Anterior cingulate cortex (tissue), 58 donors: ENCODE results near the gene SNCG.
"Not testable (repeated sequence)": the region's sequence is repeated elsewhere in the genome, so short reads cannot be mapped to it uniquely, and the experiment has no call there.

Experiments used
- DNase-seq, 58 donors: peaks; one replicate each; lab custom pipeline; 2025; lab: John Stamatoyannopoulos, UW

SNCG gene

DNA sequence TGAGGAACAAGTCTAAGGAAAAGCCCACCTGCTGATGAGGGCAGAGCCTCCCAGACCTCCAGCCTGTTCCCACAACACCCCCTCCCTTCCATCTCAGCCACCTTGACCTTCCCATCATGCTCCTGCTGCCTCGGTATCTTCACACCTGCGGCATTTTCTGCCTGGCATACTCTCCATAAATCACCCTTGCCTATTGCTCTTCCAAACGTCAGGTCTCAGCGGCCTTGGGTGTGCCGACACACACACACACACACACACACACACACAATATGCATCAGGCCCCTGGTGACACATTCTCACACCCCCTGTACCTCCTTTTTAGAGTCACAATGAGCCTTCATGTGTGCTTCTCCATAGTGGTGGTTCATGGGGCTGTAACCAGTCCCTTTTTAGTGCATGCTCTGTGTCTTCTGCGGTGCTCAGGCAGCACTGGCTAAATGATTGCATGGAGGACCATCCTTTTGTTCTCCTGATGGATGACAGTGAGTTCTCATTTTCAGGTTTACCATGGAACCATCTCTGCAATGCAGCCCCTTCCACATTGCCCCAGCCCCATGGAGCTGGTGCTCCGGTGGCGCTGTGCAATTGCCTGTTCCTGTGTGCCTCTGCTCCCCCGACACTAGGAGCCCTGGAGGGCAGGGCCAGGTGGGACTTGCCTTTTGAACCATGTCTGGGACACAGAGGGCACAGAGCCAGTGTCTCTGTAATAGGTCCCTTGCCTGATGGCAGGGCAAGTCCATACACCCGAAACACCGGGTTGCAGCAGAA, 14.4 kb downstream of the SNCG start:
- DNase-seq, result no peak

DNA sequence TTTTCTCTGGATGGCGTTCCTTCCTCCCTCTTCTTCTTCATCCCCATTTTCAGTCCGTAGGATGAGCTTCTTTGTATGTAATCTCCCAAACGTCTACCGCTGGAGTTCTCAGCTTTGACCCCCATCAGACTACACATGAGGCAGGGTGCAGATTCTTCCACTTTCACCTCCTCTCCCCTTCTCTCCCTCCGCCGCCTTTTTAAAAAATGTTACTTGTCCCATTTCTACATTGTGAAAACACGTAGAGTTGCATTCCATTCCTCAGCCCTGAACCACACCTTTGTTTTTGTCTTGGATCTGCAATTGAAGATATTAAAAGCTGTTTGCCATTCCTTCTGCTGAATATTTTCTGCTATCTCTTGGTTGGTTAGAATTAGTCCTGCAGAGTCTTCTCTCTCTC, 16.1 kb downstream of the SNCG start:
- DNase-seq, result no peak

DNA sequence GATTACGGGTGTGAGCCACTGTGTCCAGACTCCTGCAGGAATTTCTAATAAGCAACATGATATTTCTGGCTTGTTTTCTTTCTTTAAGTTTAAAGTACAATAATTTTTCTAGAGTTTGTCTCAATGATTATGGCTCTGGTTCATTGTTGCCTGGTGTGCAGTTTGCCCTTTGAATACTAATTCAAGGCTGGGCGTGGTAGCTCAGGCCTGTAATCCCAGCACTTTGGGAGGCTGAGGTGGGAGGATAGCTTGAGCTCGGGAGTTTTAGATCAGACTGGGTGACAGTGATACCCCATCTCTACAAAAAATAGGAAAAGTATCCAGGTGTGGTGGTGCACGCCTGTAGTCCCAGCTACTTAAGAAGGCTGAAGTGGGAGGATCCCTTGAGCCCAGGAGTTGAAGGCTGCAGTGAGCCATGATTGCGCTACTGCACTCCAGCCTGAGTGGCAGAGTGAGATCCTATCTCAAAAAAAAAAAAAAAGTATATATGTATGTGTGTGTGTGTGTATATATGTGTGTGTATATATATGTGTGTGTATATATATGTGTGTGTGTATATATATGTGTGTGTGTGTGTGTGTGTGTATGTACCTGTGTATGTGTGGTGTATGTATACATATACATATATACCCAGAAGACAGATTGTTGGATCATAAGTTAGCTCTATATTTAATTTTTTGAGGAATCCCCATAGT, 18.1 kb downstream of the SNCG start:
- no peak for DNase-seq

DNA sequence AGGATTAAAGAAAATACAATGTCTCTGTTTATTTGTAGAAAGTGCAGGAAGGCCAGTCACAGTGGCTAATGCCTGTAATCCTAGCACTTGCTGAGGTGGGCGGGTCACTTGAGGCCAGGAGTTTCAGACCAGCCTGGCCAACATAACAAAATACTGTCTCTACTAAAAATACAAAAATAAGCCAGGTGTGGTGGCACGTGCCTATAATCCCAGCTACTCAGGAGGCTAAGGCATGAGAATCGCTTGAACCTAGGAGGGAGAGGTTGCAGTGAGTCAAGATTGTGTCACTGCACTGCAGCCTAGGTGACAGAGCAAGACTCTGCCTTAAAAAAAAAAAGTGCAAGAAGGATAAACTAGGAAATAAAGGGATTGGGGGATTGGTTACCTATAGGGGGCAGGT, 20.1 kb downstream of the SNCG start:
- DNase-seq, result not testable (repeated sequence)

DNA sequence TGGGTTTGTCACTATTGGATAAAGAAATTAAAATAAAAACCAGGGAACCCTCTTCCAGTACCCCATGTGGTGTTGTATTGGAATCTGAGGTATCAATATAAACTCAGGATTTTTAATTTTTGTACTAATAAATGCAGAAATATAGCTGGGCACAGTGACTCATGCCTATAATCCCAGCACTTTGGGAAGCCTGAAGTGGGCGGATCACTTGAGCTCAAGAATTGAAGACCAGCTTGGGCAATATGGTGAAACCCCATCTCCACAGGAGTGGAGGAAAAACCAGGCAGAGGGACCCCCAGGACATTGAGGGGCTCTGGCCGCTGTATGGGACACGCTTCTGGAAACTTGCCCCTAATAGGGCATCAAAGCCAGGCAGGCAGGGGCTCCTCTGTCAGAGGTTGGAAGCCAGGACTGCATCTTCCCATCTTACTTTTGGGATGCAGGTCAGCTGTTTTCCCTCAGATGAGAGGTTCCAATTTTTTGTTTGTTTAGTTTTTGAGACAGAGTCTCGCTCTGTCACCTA, 21.0 kb downstream of the SNCG start:
- DNase-seq, result no peak

DNA sequence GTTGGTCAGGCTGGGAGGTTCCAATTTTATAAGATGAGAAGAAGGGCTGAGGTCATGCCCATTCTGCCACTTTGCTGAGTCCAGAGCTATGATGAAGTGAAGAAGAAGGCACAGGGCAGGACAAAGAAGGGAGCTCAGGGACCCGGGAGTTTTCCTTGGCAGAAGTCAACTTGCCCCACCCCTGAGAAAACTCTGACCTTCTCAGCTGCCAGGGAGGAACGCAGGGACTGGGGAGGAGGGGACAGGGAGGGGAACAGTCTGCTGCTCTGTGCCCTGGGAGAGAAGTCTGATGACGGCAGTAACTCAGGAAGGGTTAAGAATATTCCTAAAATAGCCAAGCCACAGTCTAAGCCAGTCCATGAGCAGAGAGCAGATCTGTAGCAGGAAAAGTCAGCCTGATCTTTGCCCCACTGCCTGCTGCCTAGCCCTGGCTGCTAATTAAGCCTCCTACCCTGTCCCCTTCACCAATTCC, 21.6 kb downstream of the SNCG start:
- DNase-seq, result no peak

DNA sequence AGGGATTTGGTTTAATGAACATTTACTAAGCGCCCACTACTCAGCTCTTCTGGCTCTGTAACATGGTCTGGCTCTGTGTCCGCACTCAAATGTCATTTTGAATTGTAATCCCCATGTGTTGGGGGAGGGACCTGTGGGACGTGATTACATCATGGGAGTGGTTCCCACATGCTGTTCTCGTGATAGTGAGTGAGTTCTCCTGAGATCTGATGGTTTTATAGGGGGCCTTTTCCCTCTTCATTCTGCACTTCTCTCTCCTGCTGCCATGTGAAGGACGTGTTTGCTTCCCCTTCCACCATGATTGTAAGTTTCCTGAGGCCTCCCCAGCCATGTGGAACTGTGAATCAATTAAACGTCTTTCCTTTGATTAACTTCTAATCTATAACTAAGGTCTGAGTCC, 22.6 kb downstream of the SNCG start:
- not testable (repeated sequence) for DNase-seq

DNA sequence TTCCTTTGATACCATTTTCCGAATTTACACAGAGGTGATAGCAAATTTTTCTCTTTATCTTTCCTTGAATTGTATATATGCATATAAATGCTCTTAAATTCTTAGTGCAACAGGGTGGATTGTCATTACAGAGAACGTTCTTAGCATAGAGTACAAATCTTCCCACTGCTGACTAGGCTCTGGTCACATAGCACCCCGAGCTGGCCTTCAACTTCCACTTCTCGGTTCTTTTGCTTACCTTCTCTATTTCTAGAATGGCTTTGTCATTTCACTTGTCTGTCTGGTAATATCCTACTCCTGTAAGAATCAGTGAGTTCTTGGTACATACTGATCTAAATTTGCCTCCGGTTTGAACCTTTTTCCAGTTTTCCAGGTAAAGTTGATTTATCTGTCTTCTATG, 23.3 kb downstream of the SNCG start:
- DNase-seq, result no peak

DNA sequence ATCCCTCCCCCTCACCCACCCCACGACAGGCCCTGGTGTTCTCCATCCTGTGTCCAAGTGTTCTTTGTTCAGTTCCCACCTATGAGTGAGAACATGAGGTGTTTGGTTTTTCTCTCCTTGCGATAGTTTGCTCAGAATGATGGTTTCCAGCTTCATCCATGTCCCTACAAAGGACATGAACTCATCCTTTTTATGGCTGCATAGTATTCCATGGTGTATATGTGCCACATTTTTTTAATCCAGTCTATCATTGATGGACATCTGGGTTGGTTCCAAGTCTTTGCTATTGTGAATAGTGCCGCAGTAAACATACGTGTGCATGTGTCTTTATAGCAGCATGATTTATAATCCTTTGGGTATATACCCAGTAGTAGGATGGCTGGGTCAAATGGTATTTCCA, 26.1 kb downstream of the SNCG start:
- DNase-seq, result not testable (repeated sequence)

DNA sequence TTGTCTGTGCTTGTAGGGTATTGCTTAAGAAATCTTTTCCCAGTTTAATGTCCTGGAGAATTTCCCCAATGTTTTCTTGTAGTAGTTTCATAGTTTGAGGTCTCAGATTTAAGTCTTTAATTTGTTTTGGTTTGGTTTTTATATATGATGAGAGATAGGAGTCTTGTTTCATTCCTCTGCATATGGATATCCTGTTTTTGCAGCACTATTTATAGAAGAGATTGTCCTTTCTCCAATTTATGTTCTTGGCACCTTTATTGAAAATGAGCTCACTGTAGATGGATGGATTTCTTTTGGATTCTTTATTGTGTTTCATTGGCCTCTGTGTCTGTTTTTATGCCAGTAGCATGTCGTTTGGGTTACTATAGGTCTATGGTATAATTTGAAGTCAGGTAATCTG, 30.1 kb downstream of the SNCG start:
- DNase-seq, result no peak

DNA sequence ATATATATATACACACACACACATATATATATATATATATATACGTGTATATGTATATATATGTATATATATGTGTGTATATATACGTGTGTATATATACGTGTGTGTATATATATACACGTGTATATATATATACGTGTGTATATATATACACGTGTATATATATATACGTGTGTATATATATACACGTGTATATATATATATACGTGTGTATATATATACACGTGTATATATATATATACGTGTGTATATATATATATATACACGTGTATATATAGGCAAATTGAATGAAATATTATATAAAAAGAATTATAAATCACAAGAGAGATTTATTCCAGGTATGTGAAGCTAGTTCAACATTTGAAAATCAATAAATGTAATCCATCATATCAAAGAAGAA, 33.0 kb downstream of the SNCG start:
- DNase-seq, result not testable (repeated sequence)

DNA sequence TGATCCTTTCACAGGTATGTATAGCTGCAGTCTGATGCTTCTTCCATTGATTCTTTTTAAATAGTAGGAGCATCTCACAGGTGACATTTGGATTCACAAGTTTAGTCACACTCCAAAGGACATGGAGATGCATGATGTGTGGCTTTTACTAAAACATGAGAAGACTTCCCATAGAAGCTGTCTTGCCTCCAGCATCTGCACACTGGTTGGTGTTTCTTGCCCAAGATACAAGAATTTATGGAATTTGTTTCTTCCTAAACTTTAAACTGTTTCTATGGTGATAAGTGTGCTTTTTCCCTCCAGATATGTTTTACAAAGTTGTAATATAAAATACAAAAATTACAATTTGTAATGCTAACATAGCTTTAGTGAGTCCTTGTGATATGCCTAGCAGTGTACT, 34.1 kb downstream of the SNCG start:
- no peak for DNase-seq

DNA sequence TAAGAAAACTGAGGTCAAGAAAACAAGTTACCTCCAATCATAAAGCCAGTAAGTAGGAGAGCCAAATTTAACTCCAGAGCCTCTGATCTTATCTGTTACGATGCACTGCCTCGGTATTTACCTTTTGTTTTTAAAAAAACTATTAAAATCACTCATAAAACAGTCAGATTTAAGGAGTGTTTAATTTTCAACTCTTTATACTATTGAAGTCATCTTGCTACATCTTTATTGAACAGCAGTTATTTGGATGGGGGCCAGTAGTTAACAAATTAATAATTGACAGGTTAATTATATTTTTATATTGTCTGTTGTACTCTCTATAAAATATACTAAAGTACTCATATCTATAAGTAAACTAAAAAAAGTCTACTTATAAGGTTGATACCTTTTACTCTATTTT, 34.5 kb downstream of the SNCG start:
- DNase-seq, result no peak

DNA sequence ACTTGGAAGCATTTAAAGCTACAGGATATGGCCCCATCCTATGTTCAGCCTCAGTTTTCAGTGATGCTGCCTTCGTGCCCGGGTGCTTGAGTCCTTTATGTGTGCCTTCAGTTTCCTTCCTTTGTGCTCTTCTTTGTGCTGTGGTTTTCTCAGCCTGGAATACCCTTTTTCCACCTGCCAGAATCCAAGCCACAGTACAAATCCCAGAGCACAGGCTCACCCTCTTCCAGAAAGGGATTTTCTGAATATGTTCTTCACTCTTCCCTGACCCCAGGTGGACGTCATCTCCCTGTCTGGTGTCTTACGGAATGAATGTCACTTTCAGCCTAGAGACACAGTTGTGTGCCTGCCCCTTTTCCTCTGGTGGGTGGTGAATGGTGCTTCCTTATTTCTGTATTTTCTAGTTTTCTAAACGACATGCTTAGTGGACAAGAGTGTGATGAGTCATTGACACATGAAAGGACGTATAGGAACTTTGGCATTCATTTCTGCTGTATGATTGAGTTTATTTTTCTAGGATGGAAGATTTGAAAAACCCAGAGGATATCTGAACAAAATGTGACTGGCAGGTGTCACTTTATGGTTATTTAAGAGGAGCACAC, 41.5 kb downstream of the SNCG start:
- DNase-seq, result not testable (repeated sequence)

DNA sequence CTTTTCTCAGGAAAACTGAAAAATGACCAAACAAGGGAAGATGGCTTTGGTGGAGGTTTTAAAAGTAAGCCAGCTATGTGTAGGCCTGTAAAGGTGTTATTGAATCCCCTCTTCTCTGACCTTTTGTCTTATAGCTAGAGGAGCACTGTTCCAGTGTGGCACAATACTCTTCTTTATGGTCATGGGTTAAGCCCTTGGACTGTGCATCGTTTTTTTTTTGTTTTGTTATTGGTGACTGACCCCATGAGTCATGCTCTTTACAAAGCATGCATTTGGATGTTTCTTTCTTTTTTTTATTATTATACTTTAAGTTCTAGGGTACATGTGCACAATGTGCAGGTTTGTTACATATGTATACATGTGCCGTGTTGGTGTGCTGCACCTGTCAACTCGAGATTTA, 42.1 kb downstream of the SNCG start:
- DNase-seq, result no peak

DNA sequence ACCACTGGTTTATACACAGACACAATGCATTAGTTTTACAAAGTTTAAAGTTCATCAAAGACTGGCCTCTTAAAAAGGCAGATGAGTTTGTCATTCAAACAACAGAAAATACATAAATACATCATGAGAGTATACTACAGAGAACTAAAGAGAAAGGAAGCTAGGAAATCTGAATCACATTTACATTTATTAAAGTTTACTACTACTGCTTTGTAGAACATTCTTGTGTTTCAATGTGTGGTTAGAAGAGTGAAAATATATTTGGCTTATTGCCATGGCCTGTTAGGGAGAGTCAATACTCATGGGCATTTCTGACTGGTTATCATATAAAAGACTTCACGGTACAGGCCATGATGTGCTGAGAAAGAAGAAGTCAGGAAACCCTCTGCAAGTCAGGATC, 48.7 kb downstream of the SNCG start:
- DNase-seq, result not testable (repeated sequence)

DNA sequence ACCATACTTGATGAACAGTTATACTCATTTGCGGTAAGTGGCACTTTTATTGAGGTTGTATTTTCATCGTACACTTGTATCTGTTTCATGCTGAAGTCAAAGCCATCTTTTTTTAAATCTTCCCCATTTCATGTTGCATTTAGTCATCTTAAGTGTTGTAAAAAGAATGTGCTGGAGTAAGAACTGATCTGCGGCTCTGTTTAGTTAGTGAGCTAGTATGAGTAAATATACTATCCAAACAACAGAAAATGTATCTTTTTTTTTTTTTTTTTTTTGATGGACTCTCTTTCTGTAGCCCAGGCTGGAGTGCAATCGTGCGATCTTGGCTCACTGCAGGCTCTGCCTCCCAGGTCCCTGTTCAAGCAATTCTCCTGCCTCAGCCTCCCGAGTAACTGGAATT, 49.3 kb downstream of the SNCG start:
- DNase-seq, result not testable (repeated sequence)

DNA sequence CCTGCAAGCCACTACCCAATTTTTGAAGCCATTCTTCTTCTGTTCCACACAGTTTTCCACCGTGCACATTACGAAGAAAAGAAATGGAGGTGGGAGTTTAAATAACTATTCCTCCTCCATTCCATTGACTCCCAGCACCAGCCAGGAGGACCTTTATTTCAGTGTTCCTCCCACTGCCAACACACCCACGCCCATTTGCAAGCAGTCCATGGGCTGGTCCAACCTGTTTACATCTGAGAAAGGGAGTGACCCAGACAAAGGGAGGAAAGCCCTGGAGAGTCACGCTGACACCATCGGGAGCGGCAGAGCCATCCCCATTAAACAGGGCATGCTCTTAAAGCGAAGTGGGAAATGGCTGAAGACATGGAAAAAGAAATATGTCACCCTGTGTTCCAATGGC, 49.9 kb downstream of the SNCG start:
- not testable (repeated sequence) for DNase-seq

DNA sequence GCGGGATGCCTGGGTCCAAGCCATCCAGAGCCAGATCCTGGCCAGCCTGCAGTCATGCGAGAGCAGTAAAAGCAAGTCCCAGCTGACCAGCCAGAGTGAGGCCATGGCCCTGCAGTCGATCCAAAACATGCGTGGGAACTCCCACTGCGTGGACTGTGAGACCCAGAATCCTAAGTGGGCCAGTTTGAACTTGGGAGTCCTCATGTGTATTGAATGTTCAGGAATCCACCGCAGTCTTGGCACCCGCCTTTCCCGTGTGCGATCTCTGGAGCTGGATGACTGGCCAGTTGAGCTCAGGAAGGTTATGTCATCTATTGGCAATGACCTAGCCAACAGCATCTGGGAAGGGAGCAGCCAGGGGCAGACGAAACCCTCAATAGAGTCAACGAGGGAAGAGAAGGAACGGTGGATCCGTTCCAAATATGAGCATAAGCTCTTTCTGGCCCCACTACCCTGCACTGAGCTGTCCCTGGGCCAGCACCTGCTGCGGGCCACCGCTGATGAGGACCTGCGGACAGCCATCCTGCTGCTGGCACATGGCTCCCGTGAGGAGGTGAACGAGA, 50.8 kb downstream of the SNCG start:
- not testable (repeated sequence) for DNase-seq
